Lower leg skin (tissue), 4 donors: ENCODE data around the gene EXOC8. TPM values are rescaled to one million over a fixed set of nuclear protein-coding genes. Genes with fewer than 3 reads are reported as not detected.

Source experiments
- DNase-seq, 2 donors: peaks; one replicate each; pipeline ENCODE4 v3.0.0-alpha.2; 2019; ENCODE audit warnings: low spot score in 2 of 2
- H3K4me3 ChIP-seq: fragments of 200-600 bp; sonication (generic); 2 replicates; pipeline ENCODE4 v1.5.1; 2017; ENCODE audit warnings: mild to moderate bottlenecking, low read depth; ENCODE audit not compliant: poor library complexity, severe bottlenecking
- POLR2A ChIP-seq, 2 donors: fragments of 450-650 bp; IDR thresholded peaks; one replicate each; pipeline ENCODE4 v1.6.1; 2016 to 2017; ENCODE audit warnings: antibody characterized with exemption in 2 of 2, mild to moderate bottlenecking in 1 of 2, moderate library complexity in 1 of 2
- WGBS, 2 donors: methylation state at CpG; one replicate each; pipeline ENCODE4 v1.1.5; 2018; 5-methylcytosine and 5-hydroxymethylcytosine counted together
- intact Hi-C: fragments of 100-400 bp; cut with DNase I; formaldehyde crosslinking; loops from one replicate; pipeline ENCODE4 v1.15.0; 2023; ENCODE audit warnings: low total_unique reads
- total RNA-seq, 4 donors: library from RNA; depleted of rRNA; stranded (reverse); fragments of >200 nt; gene quantifications; one replicate each; pipeline ENCODE4 v1.1.0, GENCODE V29; 2016
- TF ChIP-seq, protein P1 (sequence below), 3 donors: fragments of 450-650 bp; IDR thresholded peaks; one replicate each; pipeline ENCODE4 v1.5.1; 2016; ENCODE audit warnings: antibody characterized with exemption in 3 of 3, mild to moderate bottlenecking in 3 of 3, moderate library complexity in 2 of 3

Gene EXOC8
- total RNA-seq, 4 donors from 2014 or later, result 19.7 to 23.2 (median 22.2) TPM

DNA sequence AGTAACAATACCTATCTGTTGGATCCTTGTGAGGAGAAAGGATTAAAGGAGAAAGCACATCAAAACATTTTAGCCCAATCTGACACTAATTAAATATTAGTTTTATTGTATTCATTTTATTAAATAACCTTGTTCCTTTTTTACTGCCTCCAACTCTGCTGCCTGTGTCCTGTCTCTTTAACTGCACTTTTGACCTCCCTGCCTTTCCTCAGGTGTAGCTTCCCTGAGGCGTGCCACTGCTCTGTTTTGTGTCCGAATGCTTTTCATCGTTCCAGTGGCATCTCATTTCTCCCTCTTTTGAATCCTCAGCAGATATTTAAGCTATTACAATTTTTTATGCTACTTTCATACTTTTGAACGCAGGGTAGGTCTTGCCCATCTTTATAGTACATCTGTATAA lies 10.8 kb upstream of the EXOC8 start:
- intact Hi-C loops, result no loop called here
- H3K4me3 ChIP-seq, result no peak overlapping the region
- DNase-seq, result no peak
- TF ChIP-seq, protein P1, sequence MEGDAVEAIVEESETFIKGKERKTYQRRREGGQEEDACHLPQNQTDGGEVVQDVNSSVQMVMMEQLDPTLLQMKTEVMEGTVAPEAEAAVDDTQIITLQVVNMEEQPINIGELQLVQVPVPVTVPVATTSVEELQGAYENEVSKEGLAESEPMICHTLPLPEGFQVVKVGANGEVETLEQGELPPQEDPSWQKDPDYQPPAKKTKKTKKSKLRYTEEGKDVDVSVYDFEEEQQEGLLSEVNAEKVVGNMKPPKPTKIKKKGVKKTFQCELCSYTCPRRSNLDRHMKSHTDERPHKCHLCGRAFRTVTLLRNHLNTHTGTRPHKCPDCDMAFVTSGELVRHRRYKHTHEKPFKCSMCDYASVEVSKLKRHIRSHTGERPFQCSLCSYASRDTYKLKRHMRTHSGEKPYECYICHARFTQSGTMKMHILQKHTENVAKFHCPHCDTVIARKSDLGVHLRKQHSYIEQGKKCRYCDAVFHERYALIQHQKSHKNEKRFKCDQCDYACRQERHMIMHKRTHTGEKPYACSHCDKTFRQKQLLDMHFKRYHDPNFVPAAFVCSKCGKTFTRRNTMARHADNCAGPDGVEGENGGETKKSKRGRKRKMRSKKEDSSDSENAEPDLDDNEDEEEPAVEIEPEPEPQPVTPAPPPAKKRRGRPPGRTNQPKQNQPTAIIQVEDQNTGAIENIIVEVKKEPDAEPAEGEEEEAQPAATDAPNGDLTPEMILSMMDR (IDR thresholded peaks at IDR 0.05), result no peak
- TF ChIP-seq POLR2A (IDR thresholded peaks at IDR 0.05), result no peak
- whole genome bisulfite sequencing, 2 donors, result 93 to 96% methylated on average over 4 of the region's 4 CpGs

DNA sequence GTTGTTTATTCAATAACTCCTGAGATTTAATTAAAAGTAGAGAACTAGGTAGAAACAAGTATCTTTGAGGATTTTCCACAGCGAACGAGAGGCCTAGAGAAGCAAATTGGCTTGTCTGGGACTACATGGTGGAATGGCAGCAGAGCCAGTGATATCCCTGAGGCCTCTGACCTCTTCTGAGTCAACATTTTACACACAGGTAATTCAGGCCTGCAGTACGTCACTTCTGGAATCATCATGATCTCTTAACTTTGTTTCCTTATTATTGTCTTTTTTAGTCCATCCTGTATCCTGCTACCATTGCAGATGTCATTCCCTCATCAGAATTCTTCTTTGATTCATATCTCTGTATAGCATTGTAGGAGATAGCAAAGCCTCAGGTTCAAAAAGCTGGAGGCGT lies 10.3 kb upstream of the EXOC8 start:
- H3K4me3 ChIP-seq, result no peak overlapping the region
- intact Hi-C loops, result no loop called here
- 90 to 93% methylated on average over 4 of the region's 4 CpGs for WGBS, 2 donors
- DNase-seq, result no peak
- TF ChIP-seq, protein P1 (IDR thresholded peaks at IDR 0.05), result no peak
- TF ChIP-seq POLR2A (IDR thresholded peaks at IDR 0.05), result no peak

DNA sequence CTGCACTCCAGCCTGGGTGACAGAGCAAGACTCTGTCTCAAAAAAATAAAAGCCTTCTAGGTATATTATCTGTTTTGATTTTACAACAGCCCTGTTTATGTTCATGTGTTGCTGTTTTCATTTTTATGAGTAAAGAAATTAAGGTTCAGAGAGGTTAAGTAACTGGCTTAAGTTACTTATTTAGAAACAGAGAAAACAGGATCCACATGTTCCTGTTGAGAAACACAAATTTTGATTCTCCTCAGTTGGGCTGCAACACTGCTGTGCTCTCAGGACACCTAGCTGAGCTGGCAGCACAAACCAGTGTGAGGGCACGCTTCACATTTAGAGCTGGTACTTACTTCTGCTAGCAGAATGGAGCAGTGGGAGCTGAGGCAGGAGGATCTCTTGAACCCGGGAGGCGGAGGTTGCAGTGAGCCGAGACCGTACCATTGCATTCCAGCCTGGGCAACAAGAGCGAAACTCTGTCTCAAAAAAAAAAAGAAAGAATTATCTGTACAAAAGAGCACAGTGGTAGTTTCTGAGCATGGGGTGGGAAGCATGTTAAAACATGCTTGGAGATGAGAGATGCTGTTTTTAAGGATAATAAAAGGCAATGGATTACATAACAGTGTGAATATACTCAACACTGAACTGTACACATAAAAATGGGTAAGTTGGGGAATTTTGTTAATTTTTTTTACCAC lies 2.8 kb upstream of the EXOC8 start:
- no peak overlapping the region for H3K4me3 ChIP-seq
- no peak for DNase-seq
- 54 to 59% methylated on average over 6 of the region's 6 CpGs for WGBS, 2 donors
- intact Hi-C loops, result no loop called here
- TF ChIP-seq, protein P1 (IDR thresholded peaks at IDR 0.05), result no peak
- TF ChIP-seq POLR2A (IDR thresholded peaks at IDR 0.05), result no peak

DNA sequence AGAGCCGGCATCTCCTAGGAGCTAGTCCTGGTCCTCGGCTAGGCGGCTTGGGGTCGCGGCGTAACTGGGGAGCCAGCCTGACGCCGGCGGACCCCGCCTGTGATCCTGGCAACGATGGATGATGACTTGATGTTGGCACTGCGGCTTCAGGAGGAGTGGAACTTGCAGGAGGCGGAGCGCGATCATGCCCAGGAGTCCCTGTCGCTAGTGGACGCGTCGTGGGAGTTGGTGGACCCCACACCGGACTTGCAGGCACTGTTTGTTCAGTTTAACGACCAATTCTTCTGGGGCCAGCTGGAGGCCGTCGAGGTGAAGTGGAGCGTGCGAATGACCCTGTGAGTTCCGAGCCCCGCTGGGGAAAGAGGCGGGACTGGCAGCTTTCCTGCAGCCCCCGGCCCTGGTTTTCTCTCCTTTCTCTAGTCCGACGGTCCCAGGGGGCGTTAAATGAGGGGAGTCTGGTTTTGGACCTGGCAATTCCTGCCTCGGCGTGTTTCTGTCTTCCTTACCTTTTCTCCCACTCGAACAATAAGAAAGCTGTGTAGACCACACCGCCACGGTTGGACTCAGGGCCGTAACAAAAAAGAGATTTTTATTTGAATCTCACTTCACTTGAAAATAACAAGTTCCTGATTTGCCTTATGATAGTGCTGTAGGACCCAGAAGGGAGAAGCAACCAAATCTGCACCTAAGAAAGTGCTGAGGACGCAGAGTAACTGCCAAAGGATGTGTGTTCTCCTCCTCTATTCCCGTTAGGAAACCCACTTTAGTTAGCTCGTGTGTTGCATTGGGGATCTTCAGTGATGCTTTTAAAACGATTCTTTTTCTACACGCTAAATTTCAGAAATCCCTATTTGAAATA lies 847 bp upstream of the EXOC8 start, which contains the start of gene SPRTN:
Gene SPRTN, plus strand, starts transcription at position 24 of the 859 bp plus-strand sequence. Its CDS starts 91 bp downstream, at position 115.
- WGBS, 2 donors, result 0 to 1% methylated on average over 35 to 39 of the region's 43 CpGs
- no peak for TF ChIP-seq POLR2A (IDR thresholded peaks at IDR 0.05)
- TF ChIP-seq, protein P1 (IDR thresholded peaks at IDR 0.05), result no peak
- H3K4me3 ChIP-seq, result peak within 1 kb of the TSS; percentile 92
- DNase-seq, result no peak
- intact Hi-C loops, result no loop called here

DNA sequence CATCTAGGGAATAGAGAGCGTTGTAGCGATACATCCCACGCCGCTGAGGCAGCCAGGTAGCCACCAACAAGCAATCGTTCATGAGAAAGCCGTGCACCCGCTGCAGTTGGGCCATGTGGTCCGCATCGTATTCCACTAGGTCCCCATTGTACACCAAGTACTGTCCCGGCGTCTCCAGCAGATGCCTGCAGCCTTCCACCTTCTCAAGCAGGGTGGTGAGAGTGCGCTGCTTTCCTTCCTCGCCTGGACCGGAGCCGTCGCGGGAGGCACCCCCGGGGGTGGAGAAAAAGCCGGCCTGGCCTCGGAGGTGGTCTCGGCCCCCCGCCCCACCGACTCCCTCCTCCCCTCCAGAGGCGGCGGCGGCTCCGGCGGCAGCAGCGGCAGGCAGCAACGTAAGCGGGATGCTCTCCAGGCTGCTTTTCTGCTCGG lies 595 bp downstream of the EXOC8 start:
- no peak for TF ChIP-seq POLR2A (IDR thresholded peaks at IDR 0.05)
- TF ChIP-seq, protein P1 (IDR thresholded peaks at IDR 0.05), result no peak
- intact Hi-C loops, result no loop called here
- 1% methylated on average over 22 to 28 of the region's 32 CpGs for WGBS, 2 donors
- no peak for DNase-seq
- peak overlapping the region; percentile 92 for H3K4me3 ChIP-seq
